Mesothelial cell of epicardium (in vitro differentiated cells): ENCODE data around the gene PMEL. TPM values are rescaled to one million over a fixed set of nuclear protein-coding genes. Genes with fewer than 3 reads are reported as not detected.

Source experiments
- DNase-seq, 2 experiments: peaks; one replicate each; pipeline ENCODE4 v3.0.0; 2021; ENCODE audit warnings: low spot score in 2 of 2; ENCODE audit not compliant: unreplicated experiment in 2 of 2
- H3K27ac Mint-ChIP-seq: 2 replicates; pipeline ENCODE4 v1.8.0; 2021; ENCODE audit warnings: mixed read lengths
- H3K27me3 Mint-ChIP-seq: 2 replicates; pipeline ENCODE4 v1.8.0; 2021; ENCODE audit warnings: low read depth, mixed read lengths
- H3K36me3 Mint-ChIP-seq: 2 replicates; pipeline ENCODE4 v1.8.0; 2021; ENCODE audit warnings: mixed read lengths
- H3K4me1 Mint-ChIP-seq: 2 replicates; pipeline ENCODE4 v1.8.0; 2021; ENCODE audit warnings: mixed read lengths
- H3K4me3 Mint-ChIP-seq: 2 replicates; pipeline ENCODE4 v1.8.0; 2021; ENCODE audit warnings: mild to moderate bottlenecking, moderate library complexity, mixed read lengths
- H3K9me3 Mint-ChIP-seq: 2 replicates; pipeline ENCODE4 v1.8.0; 2021; ENCODE audit warnings: mixed read lengths
- CTCF ChIP-seq: fragments of 200-600 bp; sonication (generic); IDR thresholded peaks from one replicate; pipeline ENCODE4 v1.5.0; 2021; ENCODE audit warnings: antibody characterized with exemption; ENCODE audit not compliant: unreplicated experiment
- total RNA-seq: library from RNA; stranded (reverse); gene quantifications from 3 replicates; pipeline ENCODE4 v1.2.1, GENCODE V29; 2021

The PMEL gene
- total RNA-seq, 1 donor from 2014 or later = 5.3 TPM

- H3K36me3 Mint-ChIP-seq = peaks cover 5% of the 10 kb centered on the region
- H3K4me3 Mint-ChIP-seq = no peak overlapping the region
- no peak overlapping the region for H3K27ac Mint-ChIP-seq
- no peak for DNase-seq
- TF ChIP-seq CTCF = no peak
- no peaks in the 10 kb centered on the region for H3K27me3 Mint-ChIP-seq
- H3K4me1 Mint-ChIP-seq = peaks cover 2% of the 10 kb centered on the region
- H3K9me3 Mint-ChIP-seq = no peaks in the 10 kb centered on the region
These were observed 23.2 kb downstream of the PMEL start for GRCh38 chr12:55942577-55943136.

GRCh38 chr12:55942055-55942454 is 23.8 kb downstream of the PMEL start:
- peaks cover 2% of the 10 kb centered on the region for H3K4me1 Mint-ChIP-seq
- DNase-seq = no peak
- no peak overlapping the region for H3K4me3 Mint-ChIP-seq
- no peaks in the 10 kb centered on the region for H3K9me3 Mint-ChIP-seq
- TF ChIP-seq CTCF = no peak
- H3K27ac Mint-ChIP-seq = no peak overlapping the region
- H3K27me3 Mint-ChIP-seq = no peaks in the 10 kb centered on the region
- H3K36me3 Mint-ChIP-seq = peaks cover 1% of the 10 kb centered on the region

GRCh38 chr12:55940065-55940732 is 25.6 kb downstream of the PMEL start:
- H3K27ac Mint-ChIP-seq = no peak overlapping the region
- no peak overlapping the region for H3K4me3 Mint-ChIP-seq
- H3K9me3 Mint-ChIP-seq = no peaks in the 10 kb centered on the region
- H3K4me1 Mint-ChIP-seq = peaks cover 2% of the 10 kb centered on the region
- no peaks in the 10 kb centered on the region for H3K27me3 Mint-ChIP-seq
- TF ChIP-seq CTCF = peak; percentile 69
- DNase-seq = peak; percentile 56 to 86
- peaks cover 1% of the 10 kb centered on the region for H3K36me3 Mint-ChIP-seq

- H3K4me3 Mint-ChIP-seq = no peak overlapping the region
- peaks cover 1% of the 10 kb centered on the region for H3K36me3 Mint-ChIP-seq
- DNase-seq = no peak
- no peak overlapping the region for H3K27ac Mint-ChIP-seq
- no peak for TF ChIP-seq CTCF
- no peaks in the 10 kb centered on the region for H3K27me3 Mint-ChIP-seq
- peaks cover 2% of the 10 kb centered on the region for H3K4me1 Mint-ChIP-seq
- H3K9me3 Mint-ChIP-seq = no peaks in the 10 kb centered on the region
These were observed 26.9 kb downstream of the PMEL start for GRCh38 chr12:55938826-55939501.

GRCh38 chr12:55937981-55938380 is 27.9 kb downstream of the PMEL start:
- peaks cover 4% of the 10 kb centered on the region for H3K4me1 Mint-ChIP-seq
- H3K9me3 Mint-ChIP-seq = no peaks in the 10 kb centered on the region
- H3K27ac Mint-ChIP-seq = no peak overlapping the region
- H3K4me3 Mint-ChIP-seq = no peak overlapping the region
- no peak for DNase-seq
- H3K36me3 Mint-ChIP-seq = no peaks in the 10 kb centered on the region
- no peaks in the 10 kb centered on the region for H3K27me3 Mint-ChIP-seq
- TF ChIP-seq CTCF = no peak
